Measurements from ENCODE around the gene CYP3A4.

The CYP3A4 gene

GRCh38 chr7:99784007-99784406 is at the start of gene CYP3A4:
TSS of gene CYP3A4 (minus strand) at chr7:99784184. CDS start at chr7:99784081, 103 bp downstream.
- Histone ChIP-seq H3K9me2 (replicated peaks; ENCODE audit: insufficient read depth, low read length) (no peaks in the 10 kb centered on the region), H4K20me1 (ENCODE audit: low read depth, low read length) (no peaks in the 10 kb centered on the region), H3K9ac (ENCODE audit: low read length) (no peak within 1 kb of the TSS), H3K4me3 (ENCODE audit: insufficient read depth, low read length, poor library complexity, severe bottlenecking) (no peak within 1 kb of the TSS), H3K27ac (ENCODE audit: low read depth, low read length) (no peak within 1 kb of the TSS), H3K79me2 (ENCODE audit: insufficient read depth, low read length) (no peaks in the 10 kb centered on the region), H3F3A (ENCODE audit: insufficient read depth) (no peaks in the 10 kb centered on the region), H3K27me3 (ENCODE audit: low read length) (no peaks in the 10 kb centered on the region), H3K36me3 (ENCODE audit: low read length) (no peaks in the 10 kb centered on the region), H3K4me2 (ENCODE audit: low read depth, low read length, poor library complexity, severe bottlenecking) (no peak within 1 kb of the TSS), H3K9me3 (ENCODE audit: insufficient read depth, low read length) (no peaks in the 10 kb centered on the region), H2AFZ (ENCODE audit: low read depth, low read length, severe bottlenecking) (no peak within 1 kb of the TSS)
- TF ChIP-seq EZH2phosphoT487 (conservative IDR thresholded peaks at IDR 0.05; ENCODE audit: low read length) (no peak), CTCF (IDR thresholded peaks at IDR 0.05; ENCODE audit: insufficient read depth, low read length, poor library complexity, severe bottlenecking) (no peak)

GRCh38 chr7:99833289-99833877 is 49.4 kb upstream of the CYP3A4 start:
- no peaks in the 10 kb centered on the region for H3K9me3 ChIP-seq (ENCODE audit: insufficient read depth, low read length)
- H3K9me2 ChIP-seq (replicated peaks; ENCODE audit: insufficient read depth, low read length) = no peaks in the 10 kb centered on the region
- H3K27ac ChIP-seq (ENCODE audit: low read depth, low read length) = no peak overlapping the region
- H2AFZ ChIP-seq (ENCODE audit: low read depth, low read length, severe bottlenecking) = no peak overlapping the region
- no peak overlapping the region for H3K4me3 ChIP-seq (ENCODE audit: insufficient read depth, low read length, poor library complexity, severe bottlenecking)
- H3F3A ChIP-seq (ENCODE audit: insufficient read depth) = no peaks in the 10 kb centered on the region
- H3K79me2 ChIP-seq (ENCODE audit: insufficient read depth, low read length) = no peaks in the 10 kb centered on the region
- no peaks in the 10 kb centered on the region for H3K27me3 ChIP-seq (ENCODE audit: low read length)
- TF ChIP-seq CTCF (IDR thresholded peaks at IDR 0.05; ENCODE audit: insufficient read depth, low read length, poor library complexity, severe bottlenecking) (no peak), EZH2phosphoT487 (conservative IDR thresholded peaks at IDR 0.05; ENCODE audit: low read length) (no peak)
- H3K36me3 ChIP-seq (ENCODE audit: low read length) = no peaks in the 10 kb centered on the region
- H3K4me2 ChIP-seq (ENCODE audit: low read depth, low read length, poor library complexity, severe bottlenecking) = no peak overlapping the region
- no peak overlapping the region for H3K9ac ChIP-seq (ENCODE audit: low read length)
- H4K20me1 ChIP-seq (ENCODE audit: low read depth, low read length) = no peaks in the 10 kb centered on the region

GRCh38 chr7:99831595-99831994 is 47.6 kb upstream of the CYP3A4 start:
- no peaks in the 10 kb centered on the region for H3K9me2 ChIP-seq (replicated peaks; ENCODE audit: insufficient read depth, low read length)
- H3K36me3 ChIP-seq (ENCODE audit: low read length) = no peaks in the 10 kb centered on the region
- no peak for TF ChIP-seq CTCF (IDR thresholded peaks at IDR 0.05; ENCODE audit: insufficient read depth, low read length, poor library complexity, severe bottlenecking)
- no peak for TF ChIP-seq EZH2phosphoT487 (conservative IDR thresholded peaks at IDR 0.05; ENCODE audit: low read length)
- no peak overlapping the region for H2AFZ ChIP-seq (ENCODE audit: low read depth, low read length, severe bottlenecking)
- H3K4me2 ChIP-seq (ENCODE audit: low read depth, low read length, poor library complexity, severe bottlenecking) = no peak overlapping the region
- H3K27me3 ChIP-seq (ENCODE audit: low read length) = no peaks in the 10 kb centered on the region
- H3K9ac ChIP-seq (ENCODE audit: low read length) = no peak overlapping the region
- no peak overlapping the region for H3K4me3 ChIP-seq (ENCODE audit: insufficient read depth, low read length, poor library complexity, severe bottlenecking)
- no peaks in the 10 kb centered on the region for H3K79me2 ChIP-seq (ENCODE audit: insufficient read depth, low read length)
- no peaks in the 10 kb centered on the region for H4K20me1 ChIP-seq (ENCODE audit: low read depth, low read length)
- no peak overlapping the region for H3K27ac ChIP-seq (ENCODE audit: low read depth, low read length)
- no peaks in the 10 kb centered on the region for H3F3A ChIP-seq (ENCODE audit: insufficient read depth)
- H3K9me3 ChIP-seq (ENCODE audit: insufficient read depth, low read length) = no peaks in the 10 kb centered on the region

Data from SU-DHL-6 (cell line).